HepG2 (cell line): Measurements from ENCODE around the gene VPS11. TPM values are rescaled to one million over a fixed set of nuclear protein-coding genes. Genes with fewer than 3 reads are reported as not detected.

Experiments used
- CEBPG ChIP-seq: IDR thresholded peaks from 2 replicates; pipeline ENCODE4 v1.6.1; 2016
- CREB1 ChIP-seq, 2 experiments: fragments of 450-650 bp in 1 of 2; IDR thresholded peaks; 2 replicates each; pipeline ENCODE4 v1.6.1; 2016 to 2017; ENCODE audit warnings: control low read depth in 1 of 2, mild to moderate bottlenecking in 1 of 2, missing compliant biosample characterization in 1 of 2, missing genetic modification characterization in 1 of 2
- ELF4 ChIP-seq: sonication (generic); formaldehyde crosslinking; IDR thresholded peaks from 2 replicates; pipeline ENCODE4 v1.5.0; 2020; ENCODE audit warnings: missing genetic modification reagents, mild to moderate bottlenecking, moderate library complexity, borderline replicate concordance
- HNRNPLL ChIP-seq: fragments of 200-400 bp; formaldehyde crosslinking; IDR thresholded peaks from 2 replicates; pipeline ENCODE4 v1.6.1; 2017; ENCODE audit warnings: mild to moderate bottlenecking, low read depth, low read length; ENCODE audit not compliant: poor library complexity, severe bottlenecking
- MIXL1 ChIP-seq: IDR thresholded peaks from 2 replicates; pipeline ENCODE4 v1.6.1; 2016
- NFATC3 ChIP-seq: sonication (generic); formaldehyde crosslinking; IDR thresholded peaks from 2 replicates; pipeline ENCODE4 v1.5.1; 2020; ENCODE audit warnings: mild to moderate bottlenecking, missing genetic modification reagents
- NR1H2 ChIP-seq: sonication (generic); formaldehyde crosslinking; IDR thresholded peaks from 2 replicates; pipeline ENCODE4 v1.8.1; 2022; ENCODE audit warnings: low read depth, missing genetic modification reagents, borderline replicate concordance
- PHB2 ChIP-seq: fragments of 450-650 bp; IDR thresholded peaks from 2 replicates; pipeline ENCODE4 v1.6.1; 2018; ENCODE audit not compliant: partially characterized antibody
- PTBP1 ChIP-seq: fragments of 200-400 bp; formaldehyde crosslinking; IDR thresholded peaks from 2 replicates; pipeline ENCODE4 v1.6.1; 2018; ENCODE audit warnings: low read length, low read depth; ENCODE audit not compliant: poor library complexity, severe bottlenecking
- RFXANK ChIP-seq: IDR thresholded peaks from 2 replicates; pipeline ENCODE4 v1.6.1; 2016
- SOX6 ChIP-seq, 2 experiments: fragments of 450-650 bp in 1 of 2; sonication (generic) in 1 of 2; formaldehyde crosslinking in 1 of 2; IDR thresholded peaks; 2 replicates each; pipeline versions ENCODE4 v1.4.0 to v1.6.1; 2017 to 2020; ENCODE audit warnings: antibody characterized with exemption in 1 of 2, mild to moderate bottlenecking in 1 of 2, missing genetic modification reagents in 1 of 2
- SRSF1 ChIP-seq: fragments of 200-400 bp; formaldehyde crosslinking; optimal IDR thresholded peaks from 2 replicates; pipeline ENCODE3; 2017; ENCODE audit warnings: mild to moderate bottlenecking, low read depth, low read length, moderate library complexity
- ZNF12 ChIP-seq: sonication (generic); formaldehyde crosslinking; IDR thresholded peaks from 2 replicates; pipeline ENCODE4 v1.5.0; 2020; ENCODE audit warnings: missing genetic modification reagents
- ZNF282 ChIP-seq: fragments of 450-650 bp; IDR thresholded peaks from 2 replicates; pipeline ENCODE4 v1.6.1; 2018; ENCODE audit not compliant: partially characterized antibody
- ZNF441 ChIP-seq: sonication (generic); formaldehyde crosslinking; IDR thresholded peaks from 2 replicates; pipeline ENCODE4 v1.7.0; 2021; ENCODE audit warnings: missing genetic modification reagents, borderline replicate concordance
- ZNF557 ChIP-seq: sonication (generic); formaldehyde crosslinking; IDR thresholded peaks from 2 replicates; pipeline ENCODE4 v1.4.0; 2020; ENCODE audit warnings: missing genetic modification reagents
- ZNF616 ChIP-seq: sonication (generic); formaldehyde crosslinking; IDR thresholded peaks from 2 replicates; pipeline ENCODE4 v1.5.0; 2020; ENCODE audit warnings: low read depth, mild to moderate bottlenecking, missing genetic modification reagents
- ZNF761 ChIP-seq: sonication (generic); formaldehyde crosslinking; conservative IDR thresholded peaks from 2 replicates; pipeline ENCODE4 v1.4.0; 2020; ENCODE audit warnings: mild to moderate bottlenecking, missing genetic modification reagents
- ZSCAN20 ChIP-seq: sonication (generic); formaldehyde crosslinking; IDR thresholded peaks from 2 replicates; pipeline ENCODE4 v1.4.0; 2020; ENCODE audit warnings: missing genetic modification reagents, mild to moderate bottlenecking, borderline replicate concordance
- polyA plus RNA-seq, 8 experiments: library from polyadenylated mRNA; depleted of rRNA in 3 of 8; stranded (reverse) in 7 of 8; unstranded in 1 of 8; fragments of >200 nt; fragmentation: Illumina TruSeq in 4 of 8; extraction: Trizol in 4 of 8; gene quantifications; 2 replicates each; pipeline versions ENCODE4 v1.2.1 to v1.2.3, GENCODE V29; 2011 to 2016; ENCODE audit warnings: low read depth in 4 of 8, missing spikeins in 1 of 8, mixed read lengths in 1 of 8; ENCODE audit not compliant: insufficient read depth in 1 of 8
- total RNA-seq, 5 experiments: library from RNA; depleted of rRNA; stranded (reverse); fragments of >200 nt; fragmentation: Illumina TruSeq; extraction: Trizol; gene quantifications; 2 replicates each; pipeline ENCODE4 v1.2.3, GENCODE V29; 2016; ENCODE audit warnings: low read depth in 1 of 5
- TF ChIP-seq, protein P1 (sequence below): IDR thresholded peaks from 2 replicates; pipeline ENCODE4 v1.6.1; 2012; ENCODE audit warnings: low read length, improper control_type of control experiment
- TF ChIP-seq, protein P2 (sequence below): sonication (generic); formaldehyde crosslinking; IDR thresholded peaks from 2 replicates; pipeline ENCODE4 v1.5.1; 2020; ENCODE audit warnings: mild to moderate bottlenecking, missing genetic modification reagents
- TF ChIP-seq, protein P3 (sequence below): IDR thresholded peaks from 2 replicates; pipeline ENCODE4 v1.6.1; 2016; ENCODE audit warnings: low read depth, control low read depth

VPS11 gene
- total and polyA plus RNA-seq, 2 of the 13 experiments (the other 11 are each of a cell fraction or from before 2014, with no cell fraction given), result 13.7 to 21.6 TPM

DNA sequence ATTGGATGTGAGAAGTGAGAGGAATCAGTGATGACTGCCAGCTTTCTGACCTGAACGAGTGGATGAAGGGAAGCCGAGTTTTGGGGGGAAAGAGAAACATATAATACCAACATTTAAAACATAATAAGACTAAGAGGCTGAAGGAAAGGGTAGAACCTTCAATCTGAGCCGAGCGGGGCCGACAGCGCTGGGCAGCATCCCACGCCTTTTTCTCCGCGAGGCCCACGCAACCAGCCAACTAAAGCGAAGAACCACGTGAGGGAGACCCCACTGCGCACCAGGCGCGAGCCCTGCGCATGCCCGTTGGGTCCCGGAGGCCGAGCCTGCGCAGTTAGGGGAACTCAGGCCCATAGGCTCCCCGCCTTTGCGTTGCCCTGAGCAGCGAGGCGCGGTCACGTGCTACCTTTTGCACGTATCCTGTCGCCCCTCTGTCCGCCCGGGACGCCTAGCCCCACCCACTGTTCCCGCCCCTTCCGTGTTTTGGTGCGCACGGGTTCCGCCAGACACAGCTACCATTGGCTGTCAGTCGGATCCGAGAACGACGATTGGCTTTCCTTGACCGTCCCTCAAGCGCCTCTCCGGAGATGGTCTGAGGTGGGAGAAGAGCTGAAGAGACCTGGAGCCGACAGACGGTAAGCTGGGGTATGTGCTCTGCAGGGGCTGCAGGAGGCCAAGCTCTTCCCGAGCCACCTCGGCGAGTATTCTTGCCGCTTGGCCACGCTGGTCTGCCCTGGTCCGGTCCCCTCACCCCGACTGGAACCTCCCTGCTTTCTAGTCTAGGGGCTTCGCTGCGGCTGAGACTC, 53.6 kb downstream of the VPS11 start, which contains the start of gene HINFP (continued):
- TF ChIP-seq CREB1 (IDR thresholded peaks at IDR 0.05) (peak; percentile 62), CREB1 (CRISPR knock-in tag; IDR thresholded peaks at IDR 0.05) (peak; percentile 63; the same call in 1 of the 2 replicates), ZNF12 (CRISPR knock-in tag) (no peak), PHB2 (no peak), NR1H2 (CRISPR knock-in tag) (no peak), ZNF557 (CRISPR knock-in tag) (0 out of 2 replicates have a peak, but pooled peaks have one; percentile 55), HNRNPLL (peak; percentile 96), RFXANK (CRISPR knock-in tag) (no peak), CEBPG (CRISPR knock-in tag) (peak; percentile 25; the same call in 1 of the 2 replicates), SRSF1 (peak; percentile 60), ZSCAN20 (CRISPR knock-in tag) (no peak), NFATC3 (no peak), MIXL1 (CRISPR knock-in tag) (peak; percentile 65), ZNF441 (CRISPR knock-in tag) (peak; percentile 92), ZNF282 (no peak), SOX6 (IDR thresholded peaks at IDR 0.05) (no peak), SOX6 (CRISPR knock-in tag; IDR thresholded peaks at IDR 0.05) (no peak), ZNF761 (CRISPR knock-in tag) (peak; percentile 19; the same call in 1 of the 2 replicates), PTBP1 (no peak), ZNF616 (CRISPR knock-in tag) (peak; percentile 72; the same call in 1 of the 2 replicates), ELF4 (CRISPR knock-in tag) (no peak)
- TF ChIP-seq, protein P1, sequence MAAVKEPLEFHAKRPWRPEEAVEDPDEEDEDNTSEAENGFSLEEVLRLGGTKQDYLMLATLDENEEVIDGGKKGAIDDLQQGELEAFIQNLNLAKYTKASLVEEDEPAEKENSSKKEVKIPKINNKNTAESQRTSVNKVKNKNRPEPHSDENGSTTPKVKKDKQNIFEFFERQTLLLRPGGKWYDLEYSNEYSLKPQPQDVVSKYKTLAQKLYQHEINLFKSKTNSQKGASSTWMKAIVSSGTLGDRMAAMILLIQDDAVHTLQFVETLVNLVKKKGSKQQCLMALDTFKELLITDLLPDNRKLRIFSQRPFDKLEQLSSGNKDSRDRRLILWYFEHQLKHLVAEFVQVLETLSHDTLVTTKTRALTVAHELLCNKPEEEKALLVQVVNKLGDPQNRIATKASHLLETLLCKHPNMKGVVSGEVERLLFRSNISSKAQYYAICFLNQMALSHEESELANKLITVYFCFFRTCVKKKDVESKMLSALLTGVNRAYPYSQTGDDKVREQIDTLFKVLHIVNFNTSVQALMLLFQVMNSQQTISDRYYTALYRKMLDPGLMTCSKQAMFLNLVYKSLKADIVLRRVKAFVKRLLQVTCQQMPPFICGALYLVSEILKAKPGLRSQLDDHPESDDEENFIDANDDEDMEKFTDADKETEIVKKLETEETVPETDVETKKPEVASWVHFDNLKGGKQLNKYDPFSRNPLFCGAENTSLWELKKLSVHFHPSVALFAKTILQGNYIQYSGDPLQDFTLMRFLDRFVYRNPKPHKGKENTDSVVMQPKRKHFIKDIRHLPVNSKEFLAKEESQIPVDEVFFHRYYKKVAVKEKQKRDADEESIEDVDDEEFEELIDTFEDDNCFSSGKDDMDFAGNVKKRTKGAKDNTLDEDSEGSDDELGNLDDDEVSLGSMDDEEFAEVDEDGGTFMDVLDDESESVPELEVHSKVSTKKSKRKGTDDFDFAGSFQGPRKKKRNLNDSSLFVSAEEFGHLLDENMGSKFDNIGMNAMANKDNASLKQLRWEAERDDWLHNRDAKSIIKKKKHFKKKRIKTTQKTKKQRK, result no peak
- TF ChIP-seq, protein P2, sequence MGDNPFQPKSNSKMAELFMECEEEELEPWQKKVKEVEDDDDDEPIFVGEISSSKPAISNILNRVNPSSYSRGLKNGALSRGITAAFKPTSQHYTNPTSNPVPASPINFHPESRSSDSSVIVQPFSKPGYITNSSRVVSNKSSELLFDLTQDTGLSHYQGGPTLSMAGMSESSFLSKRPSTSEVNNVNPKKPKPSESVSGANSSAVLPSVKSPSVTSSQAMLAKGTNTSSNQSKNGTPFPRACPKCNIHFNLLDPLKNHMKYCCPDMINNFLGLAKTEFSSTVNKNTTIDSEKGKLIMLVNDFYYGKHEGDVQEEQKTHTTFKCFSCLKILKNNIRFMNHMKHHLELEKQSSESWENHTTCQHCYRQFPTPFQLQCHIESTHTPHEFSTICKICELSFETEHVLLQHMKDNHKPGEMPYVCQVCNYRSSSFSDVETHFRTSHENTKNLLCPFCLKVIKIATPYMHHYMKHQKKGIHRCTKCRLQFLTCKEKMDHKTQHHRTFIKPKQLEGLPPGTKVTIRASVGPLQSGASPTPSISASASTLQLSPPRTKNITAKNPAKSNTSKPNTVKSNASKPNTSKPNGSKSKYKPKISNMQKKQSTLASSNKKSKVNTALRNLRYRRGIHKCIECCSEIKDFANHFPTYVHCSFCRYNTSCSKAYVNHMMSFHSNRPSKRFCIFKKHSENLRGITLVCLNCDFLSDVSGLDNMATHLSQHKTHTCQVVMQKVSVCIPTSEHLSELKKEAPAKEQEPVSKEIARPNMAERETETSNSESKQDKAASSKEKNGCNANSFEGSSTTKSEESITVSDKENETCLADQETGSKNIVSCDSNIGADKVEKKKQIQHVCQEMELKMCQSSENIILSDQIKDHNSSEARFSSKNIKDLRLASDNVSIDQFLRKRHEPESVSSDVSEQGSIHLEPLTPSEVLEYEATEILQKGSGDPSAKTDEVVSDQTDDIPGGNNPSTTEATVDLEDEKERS (CRISPR knock-in tag), result no peak; the same call in 1 of the 2 replicates
- TF ChIP-seq, protein P3, sequence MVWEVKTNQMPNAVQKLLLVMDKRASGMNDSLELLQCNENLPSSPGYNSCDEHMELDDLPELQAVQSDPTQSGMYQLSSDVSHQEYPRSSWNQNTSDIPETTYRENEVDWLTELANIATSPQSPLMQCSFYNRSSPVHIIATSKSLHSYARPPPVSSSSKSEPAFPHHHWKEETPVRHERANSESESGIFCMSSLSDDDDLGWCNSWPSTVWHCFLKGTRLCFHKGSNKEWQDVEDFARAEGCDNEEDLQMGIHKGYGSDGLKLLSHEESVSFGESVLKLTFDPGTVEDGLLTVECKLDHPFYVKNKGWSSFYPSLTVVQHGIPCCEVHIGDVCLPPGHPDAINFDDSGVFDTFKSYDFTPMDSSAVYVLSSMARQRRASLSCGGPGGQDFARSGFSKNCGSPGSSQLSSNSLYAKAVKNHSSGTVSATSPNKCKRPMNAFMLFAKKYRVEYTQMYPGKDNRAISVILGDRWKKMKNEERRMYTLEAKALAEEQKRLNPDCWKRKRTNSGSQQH (CRISPR knock-in tag), result peak; percentile 33; the same call in 1 of the 2 replicates
